ENCODE measurements around the gene PRKAG2.

DNA sequence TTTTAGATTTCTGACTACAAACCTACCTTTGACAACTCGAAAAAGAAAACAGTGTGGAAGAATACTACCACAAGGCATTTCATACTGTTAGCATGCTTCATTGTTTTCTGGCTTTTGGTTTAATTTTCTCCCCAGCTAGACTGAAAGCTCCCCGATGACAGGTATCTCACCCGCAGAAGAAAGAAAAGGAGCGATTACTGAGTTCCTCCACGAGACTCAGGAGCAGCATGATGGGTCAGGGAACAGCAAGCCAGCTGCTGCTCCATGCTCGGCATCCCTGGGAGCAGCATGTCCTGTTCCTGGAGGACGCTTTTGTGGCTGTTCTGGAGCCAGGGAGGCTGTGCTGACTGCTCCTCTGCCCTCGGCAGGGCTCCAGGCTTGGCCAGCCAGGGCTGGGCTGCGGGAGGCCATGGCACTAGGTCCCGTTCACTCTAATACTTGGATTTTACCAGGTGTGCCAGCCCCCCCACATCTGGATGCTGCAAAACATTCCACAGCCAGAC is 133.4 kb downstream of the PRKAG2 start:
- TF ChIP-seq, protein P1, sequence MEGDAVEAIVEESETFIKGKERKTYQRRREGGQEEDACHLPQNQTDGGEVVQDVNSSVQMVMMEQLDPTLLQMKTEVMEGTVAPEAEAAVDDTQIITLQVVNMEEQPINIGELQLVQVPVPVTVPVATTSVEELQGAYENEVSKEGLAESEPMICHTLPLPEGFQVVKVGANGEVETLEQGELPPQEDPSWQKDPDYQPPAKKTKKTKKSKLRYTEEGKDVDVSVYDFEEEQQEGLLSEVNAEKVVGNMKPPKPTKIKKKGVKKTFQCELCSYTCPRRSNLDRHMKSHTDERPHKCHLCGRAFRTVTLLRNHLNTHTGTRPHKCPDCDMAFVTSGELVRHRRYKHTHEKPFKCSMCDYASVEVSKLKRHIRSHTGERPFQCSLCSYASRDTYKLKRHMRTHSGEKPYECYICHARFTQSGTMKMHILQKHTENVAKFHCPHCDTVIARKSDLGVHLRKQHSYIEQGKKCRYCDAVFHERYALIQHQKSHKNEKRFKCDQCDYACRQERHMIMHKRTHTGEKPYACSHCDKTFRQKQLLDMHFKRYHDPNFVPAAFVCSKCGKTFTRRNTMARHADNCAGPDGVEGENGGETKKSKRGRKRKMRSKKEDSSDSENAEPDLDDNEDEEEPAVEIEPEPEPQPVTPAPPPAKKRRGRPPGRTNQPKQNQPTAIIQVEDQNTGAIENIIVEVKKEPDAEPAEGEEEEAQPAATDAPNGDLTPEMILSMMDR (IDR thresholded peaks at IDR 0.05): no peak
- no peak for TF ChIP-seq ZFX (IDR thresholded peaks at IDR 0.05; ENCODE audit: borderline replicate concordance)
